HCT116 (cell line): ENCODE data around the gene TNFSF12. TPM values are rescaled to one million over a fixed set of nuclear protein-coding genes. Genes with fewer than 3 reads are reported as not detected.

Source experiments
- ATAC-seq: fragments of 200-7000 bp; cut with Tn5 transposase; 2 replicates; pipeline ENCODE4 v1.9.1; 2020; ENCODE audit warnings: mild to moderate bottlenecking, moderate library complexity
- BruUV-seq: library from RNA; stranded (reverse); fragments of 400-500 nt; replicated peaks from 2 replicates; lab custom pipeline; 2021; lab: Mats Ljungman, UMichigan
- CTCF ChIA-PET: fragments of 300-600 bp; sonication (Branson Sonifier 250); formaldehyde crosslinking; loops from one replicate; lab custom pipeline; 2021; ENCODE audit warnings: antibody characterized with exemption; lab: Charles Lee
- POLR2A ChIA-PET: fragments of 300-600, 350-600 bp; sonication (Branson Sonifier 250); formaldehyde crosslinking; loops from one replicate; lab custom pipeline; 2021; ENCODE audit warnings: antibody characterized with exemption; lab: Charles Lee
- RAD21 ChIA-PET, 2 experiments: fragments of 300-600 bp; sonication (Branson Sonifier 250); formaldehyde crosslinking; loops; one replicate each; lab custom pipeline; 2023; ENCODE audit warnings: low total read pairs in 2 of 2; ENCODE audit not compliant: uncharacterized antibody in 2 of 2, unreplicated experiment in 2 of 2, low non-redundant PET in 1 of 2; lab: Charles Lee
- DNase-seq: peaks from one replicate; pipeline ENCODE4 v3.0.0-alpha.2; 2010; ENCODE audit warnings: low read depth, low spot score
- H2AFZ ChIP-seq: fragments of 200-600 bp; shearing (Covaris generic), sonication (generic); 2 replicates; pipeline ENCODE4 v1.6.1; 2017; ENCODE audit warnings: low read depth, mixed run types, mixed read lengths, antibody characterized with exemption, low read length; ENCODE audit not compliant: poor library complexity, severe bottlenecking
- H3K27ac ChIP-seq: 2 replicates; pipeline ENCODE4 v1.5.1; 2012; ENCODE audit warnings: low read depth, low read length
- H3K27me3 ChIP-seq: fragments of 200-600 bp; sonication (generic); 2 replicates; pipeline ENCODE4 v1.6.1; 2016; ENCODE audit warnings: mixed run types, low read length, mixed read lengths; ENCODE audit not compliant: insufficient read depth
- H3K36me3 ChIP-seq, 2 experiments: fragments of 200-500 bp in 1 of 2; fragments of 200-600 bp in 1 of 2; sonication (Bioruptor generic) in 1 of 2; sonication (generic) in 1 of 2; 2 replicates each; pipeline versions ENCODE4 v1.5.1 to v1.6.1; 2014 to 2016; ENCODE audit warnings: low read length in 2 of 2, inconsistent platforms in 1 of 2, mixed read lengths in 1 of 2, mixed run types in 1 of 2; ENCODE audit not compliant: insufficient read depth in 2 of 2, control insufficient read depth in 1 of 2
- H3K4me1 ChIP-seq, 2 experiments: fragments of 200-600 bp in 1 of 2; sonication (generic) in 1 of 2; 2 replicates each; pipeline versions ENCODE4 v1.5.1 to v1.6.1; 2012 to 2017; ENCODE audit warnings: low read length in 2 of 2, inconsistent platforms in 1 of 2, mild to moderate bottlenecking in 1 of 2, mixed read lengths in 1 of 2, mixed run types in 1 of 2, moderate library complexity in 1 of 2; ENCODE audit not compliant: insufficient read depth in 2 of 2, control insufficient read depth in 1 of 2
- H3K4me2 ChIP-seq: fragments of 200-600 bp; sonication (generic); 2 replicates; pipeline ENCODE4 v1.6.1; 2017; ENCODE audit warnings: mixed run types, low read length, mixed read lengths
- H3K4me3 ChIP-seq, 2 experiments: fragments of 200-600 bp in 1 of 2; sonication (generic) in 1 of 2; replicated peaks in 1 of 2; 2 replicates each; pipeline ENCODE4 v1.5.1; 2011 to 2016; ENCODE audit warnings: low read length in 2 of 2, control low read depth in 1 of 2, low read depth in 1 of 2, mild to moderate bottlenecking in 1 of 2, mixed read lengths in 1 of 2, mixed run types in 1 of 2
- H3K79me2 ChIP-seq: fragments of 200-600 bp; sonication (generic); 2 replicates; pipeline ENCODE4 v1.6.1; 2017; ENCODE audit warnings: mild to moderate bottlenecking, mixed run types, low read length, moderate library complexity, mixed read lengths; ENCODE audit not compliant: insufficient read depth
- H3K9ac ChIP-seq: fragments of 200-600 bp; sonication (generic); 2 replicates; pipeline ENCODE4 v1.6.1; 2016; ENCODE audit warnings: low read length, mixed read lengths
- H3K9me2 ChIP-seq: fragments of 200-600 bp; sonication (generic), shearing (Covaris generic); 2 replicates; pipeline ENCODE4 v1.6.1; 2017; ENCODE audit warnings: mixed run types, mild to moderate bottlenecking, moderate library complexity; ENCODE audit not compliant: insufficient read depth
- H3K9me3 ChIP-seq, 2 experiments: fragments of 200-500 bp in 1 of 2; fragments of 200-600 bp in 1 of 2; sonication (Bioruptor generic) in 1 of 2; sonication (generic) in 1 of 2; 2 replicates each; pipeline ENCODE4 v1.6.1; 2014 to 2017; ENCODE audit warnings: low read length in 2 of 2, mixed read lengths in 2 of 2, inconsistent platforms in 1 of 2, low read depth in 1 of 2, mild to moderate bottlenecking in 1 of 2, mixed run types in 1 of 2, moderate library complexity in 1 of 2; ENCODE audit not compliant: control insufficient read depth in 1 of 2, insufficient read depth in 1 of 2
- H4K20me1 ChIP-seq: fragments of 200-600 bp; sonication (generic), shearing (Covaris generic); 2 replicates; pipeline ENCODE4 v1.6.1; 2017; ENCODE audit warnings: mixed run types, mild to moderate bottlenecking, moderate library complexity; ENCODE audit not compliant: insufficient read depth
- EZH2phosphoT487 ChIP-seq: fragments of 200-600 bp; IDR thresholded peaks from 2 replicates; pipeline ENCODE4 v1.6.1; 2018; ENCODE audit warnings: antibody characterized with exemption, borderline replicate concordance
- JUND ChIP-seq: IDR thresholded peaks from 2 replicates; pipeline ENCODE4 v1.6.1; 2012
- POLR2AphosphoS5 ChIP-seq: IDR thresholded peaks from 2 replicates; pipeline ENCODE4 v1.6.1; 2011; ENCODE audit warnings: mild to moderate bottlenecking, low read depth, low read length, moderate library complexity
- SIN3A ChIP-seq: IDR thresholded peaks from 2 replicates; pipeline ENCODE4 v1.6.1; 2012; ENCODE audit warnings: low read depth
- SRF ChIP-seq: IDR thresholded peaks from 2 replicates; pipeline ENCODE4 v1.6.1; 2012; ENCODE audit warnings: low read depth
- TCF7L2 ChIP-seq: IDR thresholded peaks from 2 replicates; pipeline ENCODE4 v1.7.0; 2011; ENCODE audit warnings: borderline replicate concordance, inconsistent platforms; ENCODE audit not compliant: insufficient read depth, insufficient read length; ENCODE audit errors: extremely low read depth
- YY1 ChIP-seq: IDR thresholded peaks from 2 replicates; pipeline ENCODE4 v1.6.1; 2011; ENCODE audit warnings: low read length, low read depth, moderate library complexity, mild to moderate bottlenecking; ENCODE audit not compliant: insufficient replicate concordance; ENCODE audit errors: extremely low read depth
- ZFX ChIP-seq: fragments of 450-650 bp; IDR thresholded peaks from 2 replicates; pipeline ENCODE4 v1.6.1; 2017
- intact Hi-C: fragments of 100-400 bp; cut with micrococcal nuclease; formaldehyde crosslinking; loops from 2 replicates; pipeline ENCODE4 v1.10.0; 2022
- total RNA-seq: library from RNA; stranded (reverse); gene quantifications from one replicate; pipeline ENCODE4 v1.2.1, GENCODE V29; 2021; ENCODE audit not compliant: unreplicated experiment
- TF ChIP-seq, protein P1 (sequence below), 3 experiments: fragments of 200-600 bp in 1 of 3; sonication (generic) in 1 of 3; IDR thresholded peaks in 2 of 3; conservative IDR thresholded peaks in 1 of 3; 2 replicates each; pipeline ENCODE4 v1.5.1; 2012 to 2017; ENCODE audit warnings: low read depth in 2 of 3, low read length in 2 of 3, antibody characterized with exemption in 1 of 3, borderline replicate concordance in 1 of 3, control low read depth in 1 of 3, mild to moderate bottlenecking in 1 of 3, mixed read lengths in 1 of 3, mixed run types in 1 of 3, moderate library complexity in 1 of 3; ENCODE audit not compliant: insufficient read depth in 1 of 3
- TF ChIP-seq, protein P2 (sequence below): IDR thresholded peaks from 2 replicates; pipeline ENCODE4 v1.6.1; 2012

TNFSF12 gene
- total RNA-seq, 1 experiment from 2014 or later = 12.3 TPM

DNA sequence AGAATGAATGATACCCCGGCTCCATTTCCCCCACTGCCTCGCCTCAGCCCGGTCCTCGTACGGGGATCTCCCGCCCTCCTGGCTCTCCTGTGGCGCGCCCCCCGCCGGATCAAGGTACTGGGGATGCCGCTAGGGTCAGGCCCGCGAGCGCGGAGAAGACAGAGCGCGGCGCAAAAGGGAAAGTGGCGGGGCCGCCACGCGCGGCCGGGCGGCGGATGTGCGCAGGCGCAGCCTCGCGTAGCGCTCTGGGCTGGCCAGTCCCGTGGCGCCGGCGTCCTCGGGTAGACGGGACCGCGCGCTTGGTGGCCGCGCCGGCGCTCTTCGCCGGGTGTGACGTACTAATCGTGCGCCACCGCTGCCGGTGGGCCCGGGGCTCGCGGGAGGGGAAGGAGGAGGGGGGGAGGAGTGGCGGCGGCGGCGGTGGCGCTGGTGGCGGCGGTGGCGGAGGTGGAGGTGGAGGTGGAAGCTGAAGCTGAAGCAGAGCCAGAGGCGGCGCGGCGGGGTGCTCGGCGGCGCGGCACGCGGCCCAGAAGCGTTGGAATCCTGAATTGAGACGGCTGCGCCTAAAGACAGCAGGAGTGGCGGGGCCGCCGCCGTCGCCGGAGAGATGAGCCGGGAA is 12.8 kb downstream of the TNFSF12 start, which contains the start of gene SENP3:
SENP3 (plus strand) TSS at position 331 of the 619 bp plus-strand sequence. CDS start 1,158 bp downstream, outside the sequence.
- no peaks in the 10 kb centered on the region for H3K9me2 ChIP-seq
- CTCF ChIA-PET = interaction anchor here (1.3 to 2.4 kb wide), 6 partner anchors 47 to 232 kb away, joined by 3 to 37 read pairs (median 13); partner anchors contain the start of genes NEURL4, PLSCR3 and TMEM102
- TF ChIP-seq TCF7L2 (peak; percentile 32), EZH2phosphoT487 (no peak), SIN3A (no peak), SRF (0 out of 2 replicates have a peak, but pooled peaks have one; percentile 59), JUND (no peak), ZFX (peak; percentile 68; the same call in 1 of the 2 replicates), YY1 (no peak), POLR2AphosphoS5 (peak; percentile 65)
- TF ChIP-seq, protein P1, sequence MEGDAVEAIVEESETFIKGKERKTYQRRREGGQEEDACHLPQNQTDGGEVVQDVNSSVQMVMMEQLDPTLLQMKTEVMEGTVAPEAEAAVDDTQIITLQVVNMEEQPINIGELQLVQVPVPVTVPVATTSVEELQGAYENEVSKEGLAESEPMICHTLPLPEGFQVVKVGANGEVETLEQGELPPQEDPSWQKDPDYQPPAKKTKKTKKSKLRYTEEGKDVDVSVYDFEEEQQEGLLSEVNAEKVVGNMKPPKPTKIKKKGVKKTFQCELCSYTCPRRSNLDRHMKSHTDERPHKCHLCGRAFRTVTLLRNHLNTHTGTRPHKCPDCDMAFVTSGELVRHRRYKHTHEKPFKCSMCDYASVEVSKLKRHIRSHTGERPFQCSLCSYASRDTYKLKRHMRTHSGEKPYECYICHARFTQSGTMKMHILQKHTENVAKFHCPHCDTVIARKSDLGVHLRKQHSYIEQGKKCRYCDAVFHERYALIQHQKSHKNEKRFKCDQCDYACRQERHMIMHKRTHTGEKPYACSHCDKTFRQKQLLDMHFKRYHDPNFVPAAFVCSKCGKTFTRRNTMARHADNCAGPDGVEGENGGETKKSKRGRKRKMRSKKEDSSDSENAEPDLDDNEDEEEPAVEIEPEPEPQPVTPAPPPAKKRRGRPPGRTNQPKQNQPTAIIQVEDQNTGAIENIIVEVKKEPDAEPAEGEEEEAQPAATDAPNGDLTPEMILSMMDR (IDR thresholded peaks at IDR 0.05 in 2 of 3, conservative IDR thresholded peaks at IDR 0.05 in 1 of 3; ENCODE audit: borderline replicate concordance in 1 of 3, insufficient read depth in 1 of 3, low read depth in 2 of 3, low read length in 2 of 3) = no peak
- TF ChIP-seq, protein P2, sequence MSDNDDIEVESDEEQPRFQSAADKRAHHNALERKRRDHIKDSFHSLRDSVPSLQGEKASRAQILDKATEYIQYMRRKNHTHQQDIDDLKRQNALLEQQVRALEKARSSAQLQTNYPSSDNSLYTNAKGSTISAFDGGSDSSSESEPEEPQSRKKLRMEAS = peak; percentile 60
- TF ChIP-seq, all 23 proteins: peak for 5
- Histone ChIP-seq H3K27ac (peak within 1 kb of the TSS; percentile 86), H3K4me2 (peak within 1 kb of the TSS; percentile 95), H3K4me3 (peak within 1 kb of the TSS; percentile 79 to 83), H3K9ac (peak within 1 kb of the TSS; percentile 98), H4K20me1 (no peaks in the 10 kb centered on the region), H3K79me2 (peaks cover 52% of the 10 kb centered on the region), H3K9me3 (no peaks in the 10 kb centered on the region), H3K4me1 (peaks cover 27 to 55% of the 10 kb centered on the region in 2 experiments), H3K36me3 (peaks cover 22 to 30% of the 10 kb centered on the region in 2 experiments), H3K27me3 (no peaks in the 10 kb centered on the region), H2AFZ (no peak within 1 kb of the TSS)
- RAD21 ChIA-PET = no interaction called here
- intact Hi-C loops = loop anchor here (1.0 to 10.0 kb wide), 5 partner anchors 47 to 205 kb away; partner anchors contain the start of genes CHRNB1, POLR2A and SLC35G6
- ATAC-seq (peak; percentile 84), DNase-seq (peak; percentile 73)
- BruUV-seq = no TSS peak
- POLR2A ChIA-PET = interaction anchor here (1.3 to 1.6 kb wide), 2 partner anchors 125 to 611 kb away, joined by 3 to 6 read pairs; partner anchors contain the start of gene TMEM102
